Liver (tissue), 9 donors: Measurements from ENCODE around the gene MGST3. TPM values are rescaled to one million over a fixed set of nuclear protein-coding genes. Genes with fewer than 3 reads are reported as not detected.

Source experiments
- DNase-seq: peaks from one replicate; pipeline ENCODE4 v3.0.0-alpha.2; 2017; ENCODE audit warnings: low spot score
- H3K27ac ChIP-seq, 2 donors: one replicate each; pipeline ENCODE4 v1.7.0; 2013; ENCODE audit warnings: inconsistent platforms in 2 of 2, low read length in 2 of 2, control low read depth in 1 of 2, low read depth in 1 of 2, mild to moderate bottlenecking in 1 of 2
- H3K27me3 ChIP-seq, 4 donors: one replicate each; pipeline versions ENCODE4 v1.6.1 to v1.7.0; 2013; ENCODE audit warnings: low read length in 3 of 4, inconsistent platforms in 1 of 4, mild to moderate bottlenecking in 1 of 4, moderate library complexity in 1 of 4; ENCODE audit not compliant: control insufficient read depth in 4 of 4, insufficient read depth in 4 of 4
- H3K36me3 ChIP-seq, 4 donors: one replicate each; pipeline versions ENCODE4 v1.6.1 to v1.7.0; 2013; ENCODE audit warnings: low read length in 3 of 4, mild to moderate bottlenecking in 3 of 4, low read depth in 1 of 4, moderate library complexity in 1 of 4; ENCODE audit not compliant: control insufficient read depth in 4 of 4, insufficient read depth in 3 of 4
- H3K4me1 ChIP-seq, 4 donors: one replicate each; pipeline versions ENCODE4 v1.6.1 to v1.7.0; 2013; ENCODE audit warnings: low read length in 3 of 4, mild to moderate bottlenecking in 3 of 4, moderate library complexity in 1 of 4; ENCODE audit not compliant: control insufficient read depth in 4 of 4, insufficient read depth in 4 of 4
- H3K4me3 ChIP-seq, 3 donors: one replicate each; pipeline versions ENCODE4 v1.6.1 to v1.7.0; 2013; ENCODE audit warnings: low read length in 3 of 3, control low read depth in 1 of 3, low read depth in 1 of 3, mild to moderate bottlenecking in 1 of 3
- H3K9ac ChIP-seq, 2 donors: one replicate each; pipeline ENCODE4 v1.7.0; 2013; ENCODE audit warnings: low read length in 2 of 2, mild to moderate bottlenecking in 2 of 2, moderate library complexity in 2 of 2, control low read depth in 1 of 2, low read depth in 1 of 2
- H3K9me3 ChIP-seq, 4 donors: one replicate each; pipeline versions ENCODE4 v1.6.1 to v1.7.0; 2013; ENCODE audit warnings: low read length in 3 of 4; ENCODE audit not compliant: control insufficient read depth in 4 of 4
- EGR1 ChIP-seq, 2 donors: IDR thresholded peaks; 2 replicates each; pipeline ENCODE4 v1.6.1; 2016 to 2018; ENCODE audit warnings: antibody characterized with exemption in 2 of 2, low read depth in 2 of 2
- FOXA1 ChIP-seq: IDR thresholded peaks from 2 replicates; pipeline ENCODE4 v1.6.1; 2016; ENCODE audit warnings: antibody characterized with exemption
- FOXA2 ChIP-seq: IDR thresholded peaks from 2 replicates; pipeline ENCODE4 v1.6.1; 2016; ENCODE audit warnings: antibody characterized with exemption
- GABPA ChIP-seq, 2 donors: IDR thresholded peaks in 1 of 2; conservative IDR thresholded peaks in 1 of 2; 2 replicates each; pipeline ENCODE4 v1.6.1; 2016; ENCODE audit warnings: antibody characterized with exemption in 2 of 2, mild to moderate bottlenecking in 1 of 2, moderate library complexity in 1 of 2
- HNF4G ChIP-seq: IDR thresholded peaks from 2 replicates; pipeline ENCODE4 v1.6.1; 2016; ENCODE audit warnings: antibody characterized with exemption
- JUND ChIP-seq, 2 donors: IDR thresholded peaks; 2 replicates each; pipeline ENCODE4 v1.6.1; 2016; ENCODE audit warnings: antibody characterized with exemption in 2 of 2
- NR2F2 ChIP-seq: IDR thresholded peaks from 2 replicates; pipeline ENCODE4 v1.6.1; 2016; ENCODE audit warnings: antibody characterized with exemption
- RAD21 ChIP-seq, 2 donors: IDR thresholded peaks; 2 replicates each; pipeline ENCODE4 v1.6.1; 2016; ENCODE audit warnings: antibody characterized with exemption in 2 of 2, mild to moderate bottlenecking in 2 of 2
- RXRA ChIP-seq, 2 donors: IDR thresholded peaks; 2 replicates each; pipeline ENCODE4 v1.6.1; 2017 to 2018; ENCODE audit warnings: antibody characterized with exemption in 2 of 2, mild to moderate bottlenecking in 1 of 2
- SP1 ChIP-seq: IDR thresholded peaks from 2 replicates; pipeline ENCODE4 v1.6.1; 2018; ENCODE audit warnings: antibody characterized with exemption, mild to moderate bottlenecking
- TAF1 ChIP-seq: conservative IDR thresholded peaks from 2 replicates; pipeline ENCODE4 v1.6.1; 2016; ENCODE audit warnings: antibody characterized with exemption, mild to moderate bottlenecking
- YY1 ChIP-seq: IDR thresholded peaks from 2 replicates; pipeline ENCODE4 v1.6.1; 2016; ENCODE audit warnings: antibody characterized with exemption, mild to moderate bottlenecking
- WGBS: extraction: QIAGEN DNeasy Blood & Tissue Kit; methylation state at CpG from one replicate; pipeline ENCODE4 v1.1.7; 2013; 5-methylcytosine and 5-hydroxymethylcytosine counted together
- polyA plus RNA-seq, 2 donors: library from polyadenylated mRNA; stranded (reverse) in 1 of 2; unstranded in 1 of 2; fragments of 200-250 nt in 1 of 2; fragments of >200 nt in 1 of 2; fragmentation: Nextera tagmentation in 1 of 2; extraction: Ambion mirVana in 1 of 2; gene quantifications; one replicate each; pipeline versions ENCODE4 v1.2.1 to v1.2.3, GENCODE V29; 2013 to 2015
- total RNA-seq, 2 donors: library from RNA; depleted of rRNA; stranded (reverse); fragments of >200 nt; gene quantifications; one replicate each; pipeline ENCODE4 v1.2.3, GENCODE V29; 2014
- TF ChIP-seq, protein P1 (sequence below): IDR thresholded peaks from 2 replicates; pipeline ENCODE4 v1.6.1; 2016; ENCODE audit warnings: antibody characterized with exemption
- TF ChIP-seq, protein P2 (sequence below): IDR thresholded peaks from 2 replicates; pipeline ENCODE4 v1.6.1; 2016; ENCODE audit warnings: antibody characterized with exemption, mild to moderate bottlenecking
- TF ChIP-seq, protein P3 (sequence below): fragments of 150-350 bp; IDR thresholded peaks from 2 replicates; pipeline ENCODE4 v1.5.1; 2017; ENCODE audit warnings: improper control_type of control experiment, low read depth, low read length; ENCODE audit not compliant: missing input control
- TF ChIP-seq, protein P4 (sequence below): IDR thresholded peaks from 2 replicates; pipeline ENCODE4 v1.6.1; 2016; ENCODE audit warnings: antibody characterized with exemption
- donor health status: healthy.
- donor health status: healthy.
- donor health status: healthy.
- donor health status: healthy.
- donor health status: healthy.

MGST3 gene
- total and polyA plus RNA-seq, 4 donors = 68.7 to 307 (median 181) TPM

DNA sequence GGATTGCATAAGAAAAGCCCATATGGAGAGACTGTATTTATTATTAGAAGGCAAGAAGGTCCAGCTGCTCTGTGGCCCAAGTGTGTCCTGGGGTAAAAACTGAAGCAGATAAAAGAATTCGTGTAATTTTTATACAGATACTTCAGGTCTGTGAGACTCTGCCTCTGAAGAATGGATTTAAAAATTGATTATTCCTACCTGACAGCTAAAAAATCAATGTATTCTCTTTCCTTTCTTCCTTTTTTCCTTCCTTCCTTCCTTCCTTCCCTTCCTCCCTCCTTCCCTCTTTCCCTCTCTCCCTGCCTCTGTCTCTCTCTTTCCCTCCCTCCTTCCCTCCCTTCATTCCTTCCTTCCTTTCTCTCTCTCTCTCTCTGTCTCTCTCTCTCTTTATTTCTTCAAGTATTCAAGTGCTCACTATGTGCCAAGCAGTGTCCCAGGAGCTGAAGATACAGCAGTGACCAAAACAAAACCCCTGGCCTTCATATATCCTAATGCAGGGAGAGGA is 11.3 kb upstream of the MGST3 start:
- no peak overlapping the region for H3K4me3 ChIP-seq
- 82% methylated on average over 1 of the region's 1 CpG for WGBS
- H3K9me3 ChIP-seq = no peaks in the 10 kb centered on the region
- no peak overlapping the region for H3K27ac ChIP-seq
- H3K36me3 ChIP-seq = no peaks in the 10 kb centered on the region
- H3K4me1 ChIP-seq = no peaks in the 10 kb centered on the region
- no peak for TF ChIP-seq FOXA1
- TF ChIP-seq HNF4G = no peak
- TF ChIP-seq, protein P1, sequence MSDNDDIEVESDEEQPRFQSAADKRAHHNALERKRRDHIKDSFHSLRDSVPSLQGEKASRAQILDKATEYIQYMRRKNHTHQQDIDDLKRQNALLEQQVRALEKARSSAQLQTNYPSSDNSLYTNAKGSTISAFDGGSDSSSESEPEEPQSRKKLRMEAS = no peak
- TF ChIP-seq JUND (IDR thresholded peaks at IDR 0.05) = no peak
- no peak for TF ChIP-seq NR2F2
- TF ChIP-seq TAF1 = no peak
- TF ChIP-seq, protein P2, sequence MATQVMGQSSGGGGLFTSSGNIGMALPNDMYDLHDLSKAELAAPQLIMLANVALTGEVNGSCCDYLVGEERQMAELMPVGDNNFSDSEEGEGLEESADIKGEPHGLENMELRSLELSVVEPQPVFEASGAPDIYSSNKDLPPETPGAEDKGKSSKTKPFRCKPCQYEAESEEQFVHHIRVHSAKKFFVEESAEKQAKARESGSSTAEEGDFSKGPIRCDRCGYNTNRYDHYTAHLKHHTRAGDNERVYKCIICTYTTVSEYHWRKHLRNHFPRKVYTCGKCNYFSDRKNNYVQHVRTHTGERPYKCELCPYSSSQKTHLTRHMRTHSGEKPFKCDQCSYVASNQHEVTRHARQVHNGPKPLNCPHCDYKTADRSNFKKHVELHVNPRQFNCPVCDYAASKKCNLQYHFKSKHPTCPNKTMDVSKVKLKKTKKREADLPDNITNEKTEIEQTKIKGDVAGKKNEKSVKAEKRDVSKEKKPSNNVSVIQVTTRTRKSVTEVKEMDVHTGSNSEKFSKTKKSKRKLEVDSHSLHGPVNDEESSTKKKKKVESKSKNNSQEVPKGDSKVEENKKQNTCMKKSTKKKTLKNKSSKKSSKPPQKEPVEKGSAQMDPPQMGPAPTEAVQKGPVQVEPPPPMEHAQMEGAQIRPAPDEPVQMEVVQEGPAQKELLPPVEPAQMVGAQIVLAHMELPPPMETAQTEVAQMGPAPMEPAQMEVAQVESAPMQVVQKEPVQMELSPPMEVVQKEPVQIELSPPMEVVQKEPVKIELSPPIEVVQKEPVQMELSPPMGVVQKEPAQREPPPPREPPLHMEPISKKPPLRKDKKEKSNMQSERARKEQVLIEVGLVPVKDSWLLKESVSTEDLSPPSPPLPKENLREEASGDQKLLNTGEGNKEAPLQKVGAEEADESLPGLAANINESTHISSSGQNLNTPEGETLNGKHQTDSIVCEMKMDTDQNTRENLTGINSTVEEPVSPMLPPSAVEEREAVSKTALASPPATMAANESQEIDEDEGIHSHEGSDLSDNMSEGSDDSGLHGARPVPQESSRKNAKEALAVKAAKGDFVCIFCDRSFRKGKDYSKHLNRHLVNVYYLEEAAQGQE = no peak
- TF ChIP-seq, protein P3, sequence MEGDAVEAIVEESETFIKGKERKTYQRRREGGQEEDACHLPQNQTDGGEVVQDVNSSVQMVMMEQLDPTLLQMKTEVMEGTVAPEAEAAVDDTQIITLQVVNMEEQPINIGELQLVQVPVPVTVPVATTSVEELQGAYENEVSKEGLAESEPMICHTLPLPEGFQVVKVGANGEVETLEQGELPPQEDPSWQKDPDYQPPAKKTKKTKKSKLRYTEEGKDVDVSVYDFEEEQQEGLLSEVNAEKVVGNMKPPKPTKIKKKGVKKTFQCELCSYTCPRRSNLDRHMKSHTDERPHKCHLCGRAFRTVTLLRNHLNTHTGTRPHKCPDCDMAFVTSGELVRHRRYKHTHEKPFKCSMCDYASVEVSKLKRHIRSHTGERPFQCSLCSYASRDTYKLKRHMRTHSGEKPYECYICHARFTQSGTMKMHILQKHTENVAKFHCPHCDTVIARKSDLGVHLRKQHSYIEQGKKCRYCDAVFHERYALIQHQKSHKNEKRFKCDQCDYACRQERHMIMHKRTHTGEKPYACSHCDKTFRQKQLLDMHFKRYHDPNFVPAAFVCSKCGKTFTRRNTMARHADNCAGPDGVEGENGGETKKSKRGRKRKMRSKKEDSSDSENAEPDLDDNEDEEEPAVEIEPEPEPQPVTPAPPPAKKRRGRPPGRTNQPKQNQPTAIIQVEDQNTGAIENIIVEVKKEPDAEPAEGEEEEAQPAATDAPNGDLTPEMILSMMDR = no peak
- no peak for TF ChIP-seq GABPA (IDR thresholded peaks at IDR 0.05 in 1 of 2, conservative IDR thresholded peaks at IDR 0.05 in 1 of 2)
- TF ChIP-seq RAD21 (IDR thresholded peaks at IDR 0.05) = no peak
- no peak for TF ChIP-seq SP1
- no peak for TF ChIP-seq EGR1 (IDR thresholded peaks at IDR 0.05; ENCODE audit: low read depth in 2 of 2)
- TF ChIP-seq RXRA (IDR thresholded peaks at IDR 0.05) = no peak
- no peak for TF ChIP-seq FOXA2
- no peak for DNase-seq
- H3K27me3 ChIP-seq = no peaks in the 10 kb centered on the region
- H3K9ac ChIP-seq = no peak overlapping the region

DNA sequence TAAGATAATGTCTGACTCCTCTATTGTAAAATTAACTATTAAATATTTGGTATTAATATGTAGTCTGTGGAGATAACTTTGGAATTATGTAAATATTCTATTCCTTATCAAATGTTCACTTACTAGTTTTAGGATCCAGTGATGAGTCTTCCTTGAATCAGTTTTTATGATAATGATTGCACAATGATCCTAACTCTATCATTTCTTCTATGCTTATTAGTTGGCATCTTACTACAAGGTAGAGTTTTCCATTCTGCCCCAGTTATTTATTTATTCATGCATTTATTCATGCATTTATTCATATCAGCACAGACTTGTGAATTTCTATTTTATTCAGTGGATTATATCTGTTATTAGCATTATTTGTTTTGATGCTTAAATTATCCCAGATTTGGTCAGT is 7.4 kb upstream of the MGST3 start:
- TF ChIP-seq, protein P4, sequence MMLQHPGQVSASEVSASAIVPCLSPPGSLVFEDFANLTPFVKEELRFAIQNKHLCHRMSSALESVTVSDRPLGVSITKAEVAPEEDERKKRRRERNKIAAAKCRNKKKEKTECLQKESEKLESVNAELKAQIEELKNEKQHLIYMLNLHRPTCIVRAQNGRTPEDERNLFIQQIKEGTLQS = no peak
- TF ChIP-seq, protein P3 = no peak
- TF ChIP-seq, protein P1 = no peak
- TF ChIP-seq FOXA2 (no peak), NR2F2 (no peak), TAF1 (no peak), GABPA (IDR thresholded peaks at IDR 0.05 in 1 of 2, conservative IDR thresholded peaks at IDR 0.05 in 1 of 2) (no peak), RXRA (IDR thresholded peaks at IDR 0.05) (no peak), EGR1 (IDR thresholded peaks at IDR 0.05; ENCODE audit: low read depth in 2 of 2) (no peak), JUND (IDR thresholded peaks at IDR 0.05) (no peak), HNF4G (no peak), FOXA1 (no peak), YY1 (no peak), RAD21 (IDR thresholded peaks at IDR 0.05) (no peak)
- TF ChIP-seq, protein P2 = no peak

More for the DNA sequence above, 7.4 kb upstream of the MGST3 start:
- no peaks in the 10 kb centered on the region for H3K4me1 ChIP-seq
- no peaks in the 10 kb centered on the region for H3K36me3 ChIP-seq
- DNase-seq = no peak
- H3K4me3 ChIP-seq = no peak overlapping the region
- H3K9ac ChIP-seq = no peak overlapping the region
- no peak overlapping the region for H3K27ac ChIP-seq
- no peaks in the 10 kb centered on the region for H3K9me3 ChIP-seq
- H3K27me3 ChIP-seq = no peaks in the 10 kb centered on the region
